Activated CD4-positive, CD25-positive, alpha-beta regulatory T cell treated with anti-CD3 and anti-CD28 coated beads, Interleukin-2, amount 50 U/mL, for 24 hours (primary cell): ENCODE results near the gene TRIM75.
"Not testable (repeated sequence)": the region's sequence is repeated elsewhere in the genome, so short reads cannot be mapped to it uniquely, and the experiment has no call there.

Experiments
- ATAC-seq, 2 donors: fragments of 150-1000 bp; cut with Tn5 transposase; one replicate each; pipeline ENCODE4 v1.10.0; 2021; ENCODE audit warnings: mild to moderate bottlenecking in 1 of 2, moderate library complexity in 1 of 2

TRIM75 gene

DNA sequence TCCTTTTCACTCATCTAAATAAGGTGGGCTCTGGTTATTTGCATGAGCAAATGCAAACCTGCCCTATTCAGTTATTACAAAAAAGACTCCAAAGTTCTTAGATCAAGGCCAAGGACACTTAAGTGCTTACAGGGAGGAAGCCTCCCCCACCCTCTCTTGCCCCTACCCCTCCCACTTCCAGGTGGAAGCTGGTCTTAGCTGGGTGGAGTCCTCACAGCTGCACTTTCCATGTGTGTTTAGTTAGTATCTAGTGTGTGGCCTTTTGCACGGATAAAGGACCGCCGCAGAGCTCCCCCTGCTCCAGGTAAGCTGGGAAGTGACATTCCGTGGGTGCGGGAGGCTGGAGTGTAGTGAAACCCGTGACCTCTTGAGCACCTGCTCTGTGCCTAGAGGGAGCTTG is at the start of gene TRIM75:
Gene TRIM75 (plus strand): TSS at position 222 of the 400 bp plus-strand sequence. CDS start 5,282 bp downstream, outside the sequence.
- no peak for ATAC-seq

GRCh38 chr4:165005352-165005925 is 48.2 kb upstream of the TRIM75 start:
- ATAC-seq: no peak

GRCh38 chr4:165006456-165006855 is 47.2 kb upstream of the TRIM75 start:
- ATAC-seq: no peak

GRCh38 chr4:165006886-165007285 is 46.8 kb upstream of the TRIM75 start:
- no peak for ATAC-seq

- ATAC-seq: no peak
Observed at GRCh38 chr4:165009493-165010227, 44.0 kb upstream of the TRIM75 start.

DNA sequence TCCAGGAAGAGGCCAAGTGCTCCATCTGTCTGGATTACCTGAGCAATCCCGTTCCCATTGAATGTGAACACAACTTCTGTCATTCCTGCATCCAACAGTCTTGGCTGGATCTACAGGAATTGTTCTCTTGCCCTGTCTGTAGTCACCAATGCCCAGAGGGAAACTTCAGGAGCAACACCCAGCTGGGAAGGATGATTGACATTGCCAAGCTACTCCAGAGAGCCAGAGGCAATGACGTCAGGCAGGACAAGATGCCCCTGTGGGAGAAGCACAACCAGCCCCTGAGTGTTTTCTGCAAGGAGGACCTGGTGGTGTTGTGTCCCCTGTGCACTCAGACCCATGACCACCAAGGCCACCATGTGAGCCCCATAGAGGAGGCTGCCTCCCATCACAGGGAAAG is 43.2 kb upstream of the TRIM75 start:
- ATAC-seq: no peak

DNA sequence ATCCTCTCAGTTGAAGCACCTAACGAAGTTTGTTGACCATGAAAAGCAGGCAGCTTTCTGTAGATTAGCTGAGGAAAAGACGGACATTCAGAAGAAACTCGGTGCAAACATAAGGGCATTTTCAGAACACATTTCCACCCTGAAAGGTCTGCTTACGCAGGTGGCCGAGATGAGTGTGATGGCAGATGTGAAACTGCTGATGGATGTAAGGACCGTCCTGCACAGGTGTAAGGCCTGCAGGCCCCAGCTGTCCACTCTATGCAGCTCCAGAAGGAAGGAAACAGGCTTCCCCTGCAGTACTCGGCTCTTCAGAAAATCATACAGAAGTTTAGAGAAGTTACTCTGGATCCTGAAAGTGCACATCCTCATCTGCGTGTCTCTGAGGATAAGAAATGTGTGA is 42.7 kb upstream of the TRIM75 start:
- no peak for ATAC-seq

GRCh38 chr4:165011403-165011802 is 42.3 kb upstream of the TRIM75 start:
- no peak for ATAC-seq

- ATAC-seq: no peak
Observed at GRCh38 chr4:165013691-165014090, 40.0 kb upstream of the TRIM75 start.

DNA sequence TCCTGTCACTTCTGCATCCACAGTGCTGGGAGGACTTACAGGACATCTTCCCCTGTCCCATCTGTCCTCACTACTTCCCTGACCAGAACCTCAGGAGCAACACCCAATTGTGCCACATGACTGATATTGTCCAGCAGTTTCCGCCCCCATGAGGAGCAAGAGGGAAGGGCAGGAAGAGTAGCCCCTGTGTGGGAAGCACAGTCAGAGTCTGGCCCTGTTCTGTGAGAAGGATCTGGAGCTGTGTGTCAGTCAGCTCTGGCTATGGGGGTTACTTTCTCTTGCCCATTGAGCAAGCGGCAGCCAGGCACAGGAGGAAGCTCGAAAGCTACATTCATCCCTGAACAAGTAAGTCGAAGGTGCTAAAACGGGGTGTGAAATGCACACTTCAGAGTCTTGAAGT is 36.7 kb upstream of the TRIM75 start:
- ATAC-seq: no peak

DNA sequence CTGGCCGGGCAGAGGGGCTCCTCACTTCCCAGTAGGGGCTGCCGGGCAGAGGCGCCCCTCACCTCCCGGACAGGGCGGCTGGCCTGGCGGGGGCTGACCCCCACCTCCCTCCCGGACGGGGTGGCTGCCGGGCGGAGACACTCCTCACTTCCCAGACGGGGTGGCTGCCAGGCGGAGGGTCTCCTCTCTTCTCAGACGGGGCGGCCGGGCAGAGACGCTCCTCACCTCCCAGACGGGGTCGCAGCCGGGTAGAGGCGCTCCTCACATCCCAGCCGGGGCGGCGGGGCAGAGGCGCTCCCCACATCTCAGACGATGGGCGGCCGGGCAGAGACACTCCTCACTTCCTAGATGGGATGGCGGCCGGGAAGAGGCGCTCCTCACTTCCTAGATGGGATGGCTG is 33.7 kb upstream of the TRIM75 start:
- not testable (repeated sequence) for ATAC-seq

DNA sequence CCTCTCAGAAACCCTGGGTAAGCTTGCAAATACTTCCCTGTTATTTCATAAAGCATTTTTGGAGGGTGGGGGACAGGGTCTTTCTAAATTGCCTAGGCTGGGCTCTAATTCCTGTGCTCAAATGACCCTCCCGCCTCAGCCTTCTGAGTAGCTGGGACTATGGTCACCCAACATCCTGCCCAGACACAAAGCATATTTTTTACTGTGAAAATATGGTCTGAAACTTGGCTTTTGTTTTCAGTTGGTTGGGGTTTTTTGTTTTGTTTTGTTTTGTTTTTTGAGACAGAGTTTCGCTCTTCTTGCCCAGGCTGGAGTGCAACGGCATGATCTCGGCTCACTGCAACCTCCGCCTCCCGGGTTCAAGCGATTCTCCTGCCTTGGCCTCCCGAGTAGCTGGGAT is 27.9 kb upstream of the TRIM75 start:
- ATAC-seq: not testable (repeated sequence)

DNA sequence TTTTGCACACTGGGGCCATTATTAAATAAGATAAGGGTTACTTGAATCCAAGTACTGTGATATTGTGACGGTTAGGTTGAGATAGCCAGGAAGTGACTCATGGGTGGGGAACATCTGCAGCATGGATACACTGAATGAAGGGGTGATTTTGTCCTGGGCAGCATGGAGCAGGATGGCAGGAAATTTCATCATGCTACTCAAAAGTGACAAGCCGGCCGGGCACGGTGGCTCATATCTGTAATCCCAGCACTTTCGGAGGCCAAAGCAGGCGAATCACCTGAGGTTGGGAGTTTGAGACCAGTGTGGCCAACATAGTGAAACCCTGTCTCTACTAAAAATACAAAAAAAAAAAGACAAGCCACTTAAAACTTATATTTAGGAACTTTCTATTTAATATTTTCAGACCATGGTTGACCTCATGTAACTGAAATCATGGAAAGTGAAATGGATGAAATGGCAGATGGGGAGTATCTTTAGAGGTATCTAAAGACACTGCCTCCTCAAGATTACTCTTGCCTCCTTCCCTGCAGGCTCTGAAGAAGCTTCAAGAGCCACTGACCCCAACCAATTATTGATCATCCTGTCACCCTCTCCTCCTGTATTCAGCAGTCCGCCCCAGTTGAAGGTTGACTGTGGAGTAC is 25.8 kb upstream of the TRIM75 start:
- no peak for ATAC-seq

DNA sequence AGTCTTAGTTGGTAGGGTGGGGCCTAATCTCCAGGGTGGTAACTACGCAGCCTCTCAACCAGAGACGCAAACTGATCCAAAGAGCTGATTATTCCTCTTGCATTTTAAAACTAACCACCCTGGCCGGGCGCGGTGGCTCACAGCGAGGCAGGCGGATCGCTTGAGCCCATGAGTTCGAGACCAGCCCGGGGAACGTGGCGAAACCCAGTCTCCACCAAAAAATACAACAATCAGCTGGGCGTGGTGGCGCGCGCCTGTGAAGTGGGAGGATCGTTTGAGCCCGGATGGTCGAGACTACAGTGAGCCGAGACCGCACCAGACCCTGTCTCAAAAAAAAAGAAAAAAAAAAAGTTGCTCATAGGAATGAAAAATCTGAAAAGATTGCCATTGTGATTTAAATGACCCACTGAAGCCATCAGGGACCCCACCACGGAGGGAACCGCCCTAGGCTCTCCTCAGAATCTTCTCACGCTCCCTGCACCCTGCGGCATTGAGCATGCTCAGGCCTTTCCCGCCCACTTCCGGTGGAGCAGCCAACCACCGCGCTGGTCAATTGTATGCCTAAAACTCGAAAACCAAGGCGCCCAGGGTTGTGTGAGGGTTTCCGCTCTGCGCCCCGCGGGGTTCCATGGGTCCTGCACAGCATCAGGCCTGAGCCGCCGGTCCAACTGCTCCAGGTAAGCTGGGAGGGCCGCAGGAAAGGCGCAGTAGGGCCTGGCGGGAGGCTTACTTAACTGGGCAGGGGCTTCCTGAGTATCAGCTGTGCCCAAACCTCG is 22.0 kb upstream of the TRIM75 start, which contains the start of gene TRIM60:
Gene TRIM60 (plus strand): TSS at position 564 of the 776 bp plus-strand sequence. CDS start 8,074 bp downstream, outside the sequence.
- no peak for ATAC-seq

DNA sequence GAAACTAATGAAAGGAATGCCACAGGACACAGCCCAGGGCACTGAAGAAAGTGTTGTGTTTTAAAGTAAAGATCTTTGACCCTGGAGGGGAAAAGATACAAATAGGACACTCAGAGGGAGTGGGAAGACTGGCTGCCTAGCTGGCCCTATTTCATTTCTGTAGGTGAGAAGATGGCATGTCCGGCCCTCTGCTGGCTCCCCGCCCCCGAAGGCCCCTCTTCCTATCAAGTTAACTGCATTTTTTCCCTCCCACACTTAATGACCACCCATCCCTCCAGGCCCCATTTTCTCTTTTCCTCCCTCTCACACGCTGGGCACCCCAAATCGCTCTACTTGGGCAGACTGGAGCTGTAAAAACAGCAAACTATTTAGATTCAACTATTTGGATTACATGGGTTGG is 5.5 kb upstream of the TRIM75 start:
- ATAC-seq: no peak

DNA sequence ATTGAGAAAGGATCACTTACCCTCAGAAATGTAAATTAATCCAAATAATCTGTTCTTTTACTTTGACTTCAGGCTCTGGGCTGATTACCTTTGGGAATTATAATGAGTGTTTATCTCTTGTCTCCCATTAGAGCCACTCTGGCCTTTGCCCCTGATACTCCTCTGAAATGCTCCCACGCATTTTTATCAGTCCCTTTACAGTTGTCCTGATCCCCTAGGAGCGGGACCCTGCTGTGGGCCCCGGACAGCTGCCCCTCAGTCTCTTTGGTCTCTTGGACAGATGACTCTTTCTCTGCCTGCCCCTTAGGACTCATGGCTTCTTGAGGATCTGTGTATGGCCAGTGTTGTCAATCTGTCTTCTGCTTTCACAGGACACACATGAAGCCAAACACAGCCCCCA is 1.0 kb upstream of the TRIM75 start:
- ATAC-seq: no peak

GRCh38 chr4:165055601-165056000 is 1.9 kb downstream of the TRIM75 start:
- no peak for ATAC-seq

DNA sequence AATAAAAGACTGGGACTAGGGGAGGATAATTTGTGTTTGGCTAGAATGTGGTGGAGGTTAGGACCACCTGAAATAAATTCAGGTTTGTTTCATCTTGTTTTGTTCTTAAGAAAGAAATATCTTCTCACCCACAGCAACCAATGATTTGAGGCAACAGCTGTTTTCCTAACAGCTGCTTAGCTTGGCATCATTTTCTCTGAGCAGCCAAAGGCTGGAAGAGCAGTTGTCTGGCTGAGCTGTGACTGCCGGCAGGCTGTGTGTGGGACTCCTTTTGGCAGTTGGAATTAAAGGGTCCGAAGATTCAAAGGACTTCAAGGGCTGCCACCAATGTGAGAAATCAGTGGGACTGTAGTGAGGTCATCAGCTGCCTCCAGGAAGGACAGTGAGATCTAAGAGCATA is 5.0 kb downstream of the TRIM75 start:
- ATAC-seq: no peak

- no peak for ATAC-seq
Observed at GRCh38 chr4:165059386-165059785, 5.7 kb downstream of the TRIM75 start.

DNA sequence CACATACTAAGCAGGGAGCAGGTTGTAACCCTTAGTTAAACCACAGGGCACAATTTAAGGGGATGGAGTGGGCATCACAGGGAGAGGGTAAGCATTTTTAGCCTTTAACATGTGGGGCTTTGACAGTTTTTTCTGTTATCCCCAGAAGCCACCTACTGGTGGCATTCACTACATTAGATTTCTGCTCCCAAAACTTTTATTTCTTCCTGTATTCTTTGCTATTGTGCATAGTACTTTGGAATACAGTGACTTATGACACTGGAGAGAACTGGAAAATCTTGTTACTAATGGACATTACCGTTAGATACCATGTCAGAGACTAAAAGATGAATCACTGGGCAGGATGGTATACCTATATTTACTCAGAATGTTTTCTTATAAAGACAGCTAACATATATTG is 7.3 kb downstream of the TRIM75 start:
- ATAC-seq: no peak

DNA sequence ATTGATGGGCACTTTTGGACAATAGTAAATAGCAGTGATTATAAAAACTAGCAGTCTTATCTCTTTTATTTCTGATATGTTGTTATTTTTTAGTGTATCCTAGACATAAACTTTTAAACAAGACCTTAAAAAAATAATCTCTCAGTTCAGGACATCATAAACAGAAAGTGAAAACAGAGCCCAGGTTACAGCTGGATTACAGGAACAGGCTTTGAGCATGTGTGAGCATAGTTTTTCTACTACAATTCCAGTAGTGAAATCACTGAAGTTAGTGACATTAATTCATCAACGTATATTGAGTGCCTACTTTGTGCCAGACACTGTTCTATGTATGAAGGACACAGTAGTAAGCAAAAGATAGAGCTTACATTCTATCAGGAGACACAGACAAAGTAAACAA is 16.9 kb downstream of the TRIM75 start:
- ATAC-seq: no peak

GRCh38 chr4:165073346-165073745 is 19.7 kb downstream of the TRIM75 start:
- ATAC-seq: not testable (repeated sequence)

GRCh38 chr4:165077034-165077578 is 23.4 kb downstream of the TRIM75 start:
- ATAC-seq: no peak
